ENCODE results near the gene DGKB. TPM values are rescaled to one million over a fixed set of nuclear protein-coding genes. Genes with fewer than 3 reads are reported as not detected.
"Not testable (repeated sequence)": the region's sequence is repeated elsewhere in the genome, so short reads cannot be mapped to it uniquely, and the experiment has no call there.

Gene DGKB
- polyA plus RNA-seq, 1 experiment: 0.04 TPM

DNA sequence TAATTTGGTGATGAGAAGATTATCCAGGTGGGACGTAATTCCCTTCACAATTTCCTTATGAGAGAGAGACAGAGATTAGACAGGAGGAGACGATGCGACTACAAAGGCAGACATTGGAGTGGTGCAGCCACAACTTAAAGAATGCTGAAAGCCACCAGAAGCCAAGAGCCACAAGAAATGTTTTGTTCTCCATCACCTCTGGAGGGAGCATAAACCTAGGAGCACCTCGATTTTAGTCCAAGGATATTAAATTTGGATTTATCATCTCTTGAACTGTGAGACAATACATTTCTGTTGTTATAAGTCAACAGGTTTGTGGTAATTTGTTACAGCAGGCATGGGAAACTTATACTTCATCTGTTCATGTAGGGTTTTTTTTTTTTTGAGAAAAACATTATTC, 418.9 kb downstream of the DGKB start:
- CTCF ChIA-PET: no interaction called here
- no peak for DNase-seq (ENCODE audit: low read depth, low spot score)

DNA sequence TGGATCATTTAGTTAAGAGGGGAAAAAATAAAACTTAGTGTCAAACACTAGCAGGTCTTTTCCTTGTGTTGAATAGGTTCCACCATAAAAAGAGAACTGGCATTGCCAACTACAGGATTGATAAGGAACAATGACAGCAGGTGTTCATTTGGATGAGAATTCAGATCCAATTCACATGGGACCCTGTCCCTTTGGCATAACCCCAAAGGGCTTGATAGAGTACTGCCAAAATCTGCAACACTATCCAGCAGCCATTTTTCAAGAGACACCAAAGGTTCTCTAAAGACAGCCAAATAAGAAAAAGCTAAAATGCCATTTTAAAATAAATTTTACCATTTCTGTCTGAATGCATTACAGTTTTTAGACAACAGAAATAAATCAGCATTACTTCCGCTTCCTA, 422.3 kb downstream of the DGKB start:
- H3K27me3 ChIP-seq (ENCODE audit: control insufficient read depth, insufficient read depth, low read length): no peaks in the 10 kb centered on the region
- no peaks in the 10 kb centered on the region for H3K9me3 ChIP-seq (ENCODE audit: control insufficient read depth, insufficient read depth, low read length)
- H3K4me3 ChIP-seq (ENCODE audit: low read depth, low read length): no peak overlapping the region
- no peak for DNase-seq (ENCODE audit: low read depth, low spot score)
- H3K27ac ChIP-seq (ENCODE audit: low read depth, low read length): no peak overlapping the region
- TF ChIP-seq, protein P1, sequence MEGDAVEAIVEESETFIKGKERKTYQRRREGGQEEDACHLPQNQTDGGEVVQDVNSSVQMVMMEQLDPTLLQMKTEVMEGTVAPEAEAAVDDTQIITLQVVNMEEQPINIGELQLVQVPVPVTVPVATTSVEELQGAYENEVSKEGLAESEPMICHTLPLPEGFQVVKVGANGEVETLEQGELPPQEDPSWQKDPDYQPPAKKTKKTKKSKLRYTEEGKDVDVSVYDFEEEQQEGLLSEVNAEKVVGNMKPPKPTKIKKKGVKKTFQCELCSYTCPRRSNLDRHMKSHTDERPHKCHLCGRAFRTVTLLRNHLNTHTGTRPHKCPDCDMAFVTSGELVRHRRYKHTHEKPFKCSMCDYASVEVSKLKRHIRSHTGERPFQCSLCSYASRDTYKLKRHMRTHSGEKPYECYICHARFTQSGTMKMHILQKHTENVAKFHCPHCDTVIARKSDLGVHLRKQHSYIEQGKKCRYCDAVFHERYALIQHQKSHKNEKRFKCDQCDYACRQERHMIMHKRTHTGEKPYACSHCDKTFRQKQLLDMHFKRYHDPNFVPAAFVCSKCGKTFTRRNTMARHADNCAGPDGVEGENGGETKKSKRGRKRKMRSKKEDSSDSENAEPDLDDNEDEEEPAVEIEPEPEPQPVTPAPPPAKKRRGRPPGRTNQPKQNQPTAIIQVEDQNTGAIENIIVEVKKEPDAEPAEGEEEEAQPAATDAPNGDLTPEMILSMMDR (IDR thresholded peaks at IDR 0.05; ENCODE audit: low read depth, low read length): no peak
- ChIA-PET CTCF (interaction anchor here (0.7 to 1.1 kb wide), 2 partner anchors 23 to 955 kb away, joined by 3 to 5 read pairs; no protein-coding TSS in a partner anchor), POLR2A (no interaction called here)

More for the DNA sequence above, 418.9 kb downstream of the DGKB start:
- H3K27me3 ChIP-seq (ENCODE audit: control insufficient read depth, insufficient read depth, low read length): no peaks in the 10 kb centered on the region
- no peak overlapping the region for H3K27ac ChIP-seq (ENCODE audit: low read depth, low read length)
- H3K9me3 ChIP-seq (ENCODE audit: control insufficient read depth, insufficient read depth, low read length): no peaks in the 10 kb centered on the region
- no peak overlapping the region for H3K4me3 ChIP-seq (ENCODE audit: low read depth, low read length)
- POLR2A ChIA-PET: no interaction called here
- TF ChIP-seq, protein P1 (IDR thresholded peaks at IDR 0.05; ENCODE audit: low read depth, low read length): no peak

DNA sequence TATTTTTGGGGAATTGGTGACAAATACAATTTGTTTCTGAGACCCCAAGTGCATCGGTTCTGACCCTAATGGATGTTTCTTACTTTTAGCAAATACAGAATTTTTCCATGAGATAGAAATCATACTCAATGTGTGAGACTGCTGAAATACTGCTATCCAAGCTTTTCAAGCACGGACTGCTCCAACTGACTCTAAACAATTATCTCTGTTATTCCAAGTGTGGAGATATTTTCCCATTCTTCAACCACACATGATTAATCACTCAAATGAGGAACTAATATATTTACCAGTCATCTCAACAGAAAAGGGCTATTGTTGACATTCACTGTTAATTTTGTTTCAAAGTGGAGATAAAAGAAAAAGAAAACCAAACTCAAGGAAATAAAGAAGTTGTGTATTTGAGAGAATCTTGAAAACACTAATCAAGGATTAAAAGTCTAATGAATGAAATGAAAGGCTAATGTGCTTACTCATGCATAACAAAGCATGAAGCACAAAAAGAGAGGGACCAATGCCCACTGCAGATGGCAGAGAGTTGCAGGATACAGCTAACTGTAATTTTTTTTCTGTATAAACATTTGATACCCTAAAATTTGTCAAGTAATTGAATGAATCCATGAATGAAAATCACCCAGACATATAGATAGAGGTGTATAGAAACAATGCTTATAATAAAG, 423.6 kb downstream of the DGKB start:
- no peak overlapping the region for H3K4me3 ChIP-seq (ENCODE audit: low read depth, low read length)
- DNase-seq (ENCODE audit: low read depth, low spot score): no peak
- TF ChIP-seq, protein P1 (IDR thresholded peaks at IDR 0.05; ENCODE audit: low read depth, low read length): no peak
- H3K27ac ChIP-seq (ENCODE audit: low read depth, low read length): no peak overlapping the region
- ChIA-PET POLR2A (no interaction called here), CTCF (interaction anchor here (0.5 kb wide), 1 partner anchor 212 kb away, joined by 3 read pairs; no protein-coding TSS in a partner anchor)
- no peaks in the 10 kb centered on the region for H3K27me3 ChIP-seq (ENCODE audit: control insufficient read depth, insufficient read depth, low read length)
- H3K9me3 ChIP-seq (ENCODE audit: control insufficient read depth, insufficient read depth, low read length): no peaks in the 10 kb centered on the region

DNA sequence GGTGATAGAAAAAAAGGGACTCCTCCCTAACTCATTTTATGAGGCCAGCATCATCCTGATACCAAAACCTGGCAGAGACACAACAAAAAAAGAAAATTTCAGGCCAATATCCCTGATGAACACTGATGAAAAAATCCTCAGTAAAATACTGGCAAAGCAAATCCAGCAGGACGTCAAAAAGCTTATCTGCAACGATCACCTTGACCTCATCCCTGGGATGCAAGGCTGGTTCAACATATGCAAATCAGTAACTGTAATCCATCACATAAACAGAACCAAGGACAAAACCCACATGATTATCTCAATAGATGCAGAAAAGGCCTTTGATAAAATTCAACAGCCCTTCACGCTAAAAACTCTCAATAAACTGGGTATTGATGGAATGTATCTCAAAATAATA, 440.8 kb downstream of the DGKB start:
- H3K27ac ChIP-seq (ENCODE audit: low read depth, low read length); H3K4me3 ChIP-seq (ENCODE audit: low read depth, low read length); CTCF ChIA-PET; DNase-seq (ENCODE audit: low read depth, low spot score); H3K9me3 ChIP-seq (ENCODE audit: control insufficient read depth, insufficient read depth, low read length); POLR2A ChIA-PET; H3K27me3 ChIP-seq (ENCODE audit: control insufficient read depth, insufficient read depth, low read length): not testable (repeated sequence)

DNA sequence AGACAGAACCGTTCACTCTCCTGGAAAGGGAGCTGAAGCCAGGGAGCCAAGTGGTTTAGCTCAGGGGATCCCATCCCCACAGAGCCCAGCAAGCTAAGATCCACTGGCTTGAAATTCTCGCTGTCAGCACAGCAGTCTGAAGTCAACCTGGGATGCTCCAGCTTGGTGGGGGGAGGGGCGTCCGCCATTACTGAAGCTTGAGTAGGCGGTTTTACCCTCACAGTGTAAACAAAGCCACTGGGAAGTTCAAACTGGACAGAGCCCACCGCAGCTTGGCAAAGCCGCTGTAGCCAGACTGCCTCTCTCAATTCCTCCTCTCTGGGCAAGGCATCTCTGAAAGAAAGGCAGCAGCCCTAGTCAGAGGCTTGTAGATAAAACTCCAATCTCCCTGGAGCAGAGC, 443.7 kb downstream of the DGKB start:
- H3K4me3 ChIP-seq (ENCODE audit: low read depth, low read length); H3K27me3 ChIP-seq (ENCODE audit: control insufficient read depth, insufficient read depth, low read length); H3K9me3 ChIP-seq (ENCODE audit: control insufficient read depth, insufficient read depth, low read length); DNase-seq (ENCODE audit: low read depth, low spot score); H3K27ac ChIP-seq (ENCODE audit: low read depth, low read length); POLR2A ChIA-PET: not testable (repeated sequence)
- CTCF ChIA-PET: interaction anchor here (1.2 to 5.1 kb wide), 8 partner anchors 13 to 1178 kb away, joined by 3 to 85 read pairs (median 6); partner anchors contain the start of gene ETV1

Measured in AG04450 (cell line).